Posterior vena cava (tissue), 2 donors: Measurements from ENCODE around the gene LBX2. TPM values are rescaled to one million over a fixed set of nuclear protein-coding genes. Genes with fewer than 3 reads are reported as not detected.
"Not testable (repeated sequence)": the region's sequence is repeated elsewhere in the genome, so short reads cannot be mapped to it uniquely, and the experiment has no call there.

ENCODE experiments used
- DNase-seq: peaks from one replicate; pipeline ENCODE4 v3.0.0-alpha.2; 2020; ENCODE audit warnings: low spot score
- intact Hi-C, 2 donors: fragments of 100-400 bp; cut with DNase I; formaldehyde crosslinking; loops; one replicate each; pipeline versions ENCODE4 v1.14.1 to v1.14.2; 2022 to 2023
- total RNA-seq, 2 donors: library from RNA; stranded (reverse); fragmentation: NEBNext Ultra II Directional; extraction: Animal tissue kit (Norgen Biotek cat#: 25700); gene quantifications; one replicate each; pipeline ENCODE4 v1.2.1, GENCODE V29; 2021
- donor health status: DM: yes; HTN: yes; CAD: no.
- donor health status: DM: yes; HTN: yes; CAD: no.

The LBX2 gene
- total RNA-seq, 2 donors from 2014 or later: 1.5 TPM; not detected in 1

DNA sequence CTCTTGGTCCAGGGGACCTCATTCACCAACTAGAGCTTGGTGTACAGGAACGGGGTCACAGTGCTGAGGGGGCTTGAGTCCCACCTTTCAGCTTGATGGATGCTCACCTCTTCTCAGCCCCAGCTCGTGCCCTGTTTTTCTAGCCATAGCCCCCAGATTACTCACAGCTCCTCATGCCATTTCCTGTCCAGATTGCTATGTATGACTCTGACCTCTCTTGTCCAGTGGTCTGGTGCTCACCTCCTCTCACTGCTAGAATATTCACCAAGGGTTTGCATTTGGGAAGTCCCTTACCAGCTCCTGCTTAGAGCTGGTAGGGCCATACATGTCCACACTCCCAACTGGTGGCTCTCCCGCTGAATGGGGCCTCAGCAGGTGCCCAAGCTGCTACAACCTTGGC, 5.9 kb downstream of the LBX2 start:
- intact Hi-C loops: no loop called here
- DNase-seq: peak; percentile 29

- intact Hi-C loops: no loop called here
- peak; percentile 54 for DNase-seq
These were observed 7.5 kb downstream of the LBX2 start for GRCh38 chr2:74491648-74492544.

DNA sequence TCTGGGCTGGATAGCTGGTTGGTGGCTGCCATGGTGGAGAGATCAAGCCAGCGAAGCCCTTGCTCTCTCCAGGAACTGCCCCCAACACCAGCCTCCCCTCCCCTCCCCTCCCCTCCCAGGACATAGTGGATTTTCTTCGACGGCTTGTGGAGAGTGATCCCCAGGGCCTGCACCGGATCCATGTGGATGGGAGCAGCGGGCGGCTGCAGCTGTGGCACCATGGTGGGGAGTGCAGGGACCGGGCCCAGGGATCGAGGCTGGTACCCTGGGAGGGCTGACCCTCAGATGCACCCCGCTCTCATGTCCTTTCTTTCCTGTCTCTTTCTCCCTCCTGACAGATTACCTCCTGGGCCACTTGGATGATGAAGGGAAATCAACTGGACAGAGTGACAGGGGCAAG, 9.5 kb downstream of the LBX2 start:
- peak; percentile 69 for DNase-seq
- intact Hi-C loops: no loop called here

DNA sequence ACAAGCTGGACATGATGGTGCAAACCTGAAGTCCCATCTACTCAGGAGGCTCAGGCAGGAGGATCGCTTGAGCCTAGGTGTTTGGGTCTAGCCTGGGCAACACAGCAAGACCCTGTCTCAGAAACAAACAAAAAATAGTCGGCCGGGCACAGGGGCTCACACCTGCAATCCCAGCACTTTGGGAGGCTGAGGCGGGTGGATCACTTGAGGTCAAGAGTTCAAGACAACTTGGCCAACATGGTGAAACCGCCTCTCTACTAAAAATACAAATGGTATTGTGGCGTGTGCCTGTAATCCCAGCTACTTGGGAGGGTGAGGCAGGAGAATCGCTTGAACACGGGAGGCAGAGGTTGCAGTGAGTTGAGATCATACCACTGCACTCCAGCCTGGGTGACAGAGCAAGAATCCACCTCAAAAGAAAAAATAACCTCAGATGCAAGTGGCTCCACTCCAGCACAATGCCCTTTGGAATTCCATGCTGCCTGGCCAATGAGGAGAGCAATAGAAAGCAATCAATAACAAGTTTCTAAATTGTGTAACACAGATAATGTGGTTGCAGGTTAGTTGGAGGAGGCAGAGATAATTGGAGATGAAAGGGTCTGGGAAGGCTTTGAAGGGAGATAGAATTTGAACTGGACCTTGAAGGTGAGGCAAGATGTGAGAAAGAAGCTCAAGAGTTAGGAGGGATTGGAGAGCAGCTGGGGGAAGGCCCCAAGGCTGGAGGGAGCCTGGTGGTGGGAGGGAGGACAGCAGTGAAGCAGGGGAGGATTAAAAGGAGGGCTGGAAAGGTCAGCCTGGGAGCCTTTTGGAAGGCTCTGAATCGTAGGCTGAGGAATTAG, 10.5 kb downstream of the LBX2 start:
- DNase-seq: peak; percentile 22
- intact Hi-C loops: no loop called here

DNA sequence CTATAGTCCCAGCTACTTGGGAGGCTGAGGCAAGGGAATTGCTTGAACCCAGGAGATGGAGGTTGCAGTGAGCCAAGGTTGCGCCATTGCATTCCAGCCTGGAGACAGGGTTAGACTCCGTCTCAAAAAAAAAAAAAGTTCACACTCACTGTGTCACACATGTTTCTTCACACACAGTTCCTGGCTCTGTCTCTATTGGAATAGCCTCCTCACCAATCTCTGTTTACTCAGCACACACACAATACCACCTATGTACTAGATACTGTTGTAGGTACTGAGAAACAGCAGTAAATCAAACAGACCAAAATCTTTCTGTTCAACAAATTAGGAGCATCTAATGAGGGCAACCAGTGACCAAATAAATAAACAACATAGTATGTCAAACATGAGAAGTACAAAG, 13.3 kb downstream of the LBX2 start:
- no peak for DNase-seq
- intact Hi-C loops: no loop called here

DNA sequence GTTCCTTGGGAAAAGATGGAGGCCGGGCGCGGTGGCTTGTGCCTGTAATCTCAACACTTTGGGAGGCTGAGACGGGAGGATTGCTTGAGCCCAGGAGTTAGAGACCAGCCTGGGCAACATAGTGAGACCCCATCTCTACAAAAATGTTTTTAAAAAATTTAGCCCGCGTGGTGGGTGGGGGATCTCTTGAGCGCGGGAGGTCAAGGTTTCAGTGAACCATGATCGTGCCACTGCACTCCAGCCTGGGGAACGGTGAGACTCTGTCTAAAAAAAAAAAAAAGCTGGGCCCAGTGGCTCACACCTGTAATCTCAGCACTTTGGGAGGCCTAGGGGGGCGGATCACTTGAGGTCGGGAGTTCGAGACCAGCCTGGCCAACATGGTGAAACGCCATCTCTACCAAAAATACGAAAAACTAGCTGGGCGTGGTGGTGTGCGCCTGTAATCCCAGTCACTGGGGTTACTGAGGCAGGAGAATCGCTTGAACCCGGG, 15.7 kb downstream of the LBX2 start:
- intact Hi-C loops: loop anchor here (5.0 kb wide), 2 partner anchors 99 to 104 kb away; no protein-coding TSS in a partner anchor
- not testable (repeated sequence) for DNase-seq

DNA sequence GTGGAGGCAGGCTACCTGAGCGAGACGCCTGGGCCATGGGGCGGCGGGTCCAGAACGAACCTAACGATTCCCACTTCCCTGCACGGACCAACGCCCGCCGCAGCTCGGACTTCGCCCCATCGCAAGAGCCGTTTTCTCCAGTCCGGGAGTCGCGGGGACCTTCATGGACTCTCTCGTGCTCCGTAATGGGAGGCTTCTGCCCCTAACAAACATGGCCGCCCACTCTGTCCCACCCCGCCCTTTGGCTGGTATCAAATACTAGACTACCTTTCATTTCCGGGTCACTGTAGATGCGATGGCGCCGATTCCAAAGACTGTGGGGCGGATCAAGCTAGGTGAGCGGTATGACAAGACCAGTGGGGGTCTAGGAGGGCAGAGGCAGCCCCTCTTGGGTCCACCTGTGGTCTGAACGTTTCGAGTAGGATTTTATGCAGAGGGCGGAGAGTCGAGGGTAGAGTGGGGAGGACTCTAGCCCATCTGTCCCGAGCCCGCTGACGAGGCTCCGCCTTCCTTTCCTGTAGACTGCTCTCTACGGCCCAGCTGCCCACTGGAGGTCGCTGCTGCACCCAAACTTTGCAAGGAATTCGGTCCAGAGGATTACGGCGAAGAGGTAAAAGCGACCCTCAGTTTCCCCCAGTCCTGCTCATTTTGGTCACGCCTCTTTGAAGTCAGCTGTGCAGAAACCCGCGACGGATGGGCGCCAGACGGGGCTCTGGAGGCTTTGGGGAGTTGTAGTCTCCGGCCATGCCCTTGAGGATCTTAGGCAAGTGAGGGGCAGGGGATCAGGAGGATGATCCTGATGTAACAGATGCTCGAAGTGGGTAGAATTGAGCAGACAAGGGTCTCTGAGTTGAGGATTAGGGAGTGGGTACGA, 16.4 kb downstream of the LBX2 start, which contains the start of the genes CCDC142 and TTC31:
Gene CCDC142, minus strand, starts transcription at position 198 of the 874 bp plus-strand sequence. Its CDS starts 161 bp downstream, at position 37.
Gene TTC31, plus strand, starts transcription at position 281 of the 874 bp plus-strand sequence. Its CDS starts 15 bp downstream, at position 296.
- peak; percentile 99 for DNase-seq
- intact Hi-C loops: loop anchor here (5.0 kb wide), 2 partner anchors 99 to 104 kb away; no protein-coding TSS in a partner anchor

GRCh38 chr2:74481961-74482800, 17.2 kb downstream of the LBX2 start:
- peak; percentile 91 for DNase-seq
- intact Hi-C loops: loop anchor here (5.0 kb wide), 2 partner anchors 100 to 105 kb away; no protein-coding TSS in a partner anchor

GRCh38 chr2:74481431-74481830, 18.0 kb downstream of the LBX2 start:
- DNase-seq: no peak
- intact Hi-C loops: loop anchor here (5.0 kb wide), 2 partner anchors 101 to 106 kb away; no protein-coding TSS in a partner anchor

DNA sequence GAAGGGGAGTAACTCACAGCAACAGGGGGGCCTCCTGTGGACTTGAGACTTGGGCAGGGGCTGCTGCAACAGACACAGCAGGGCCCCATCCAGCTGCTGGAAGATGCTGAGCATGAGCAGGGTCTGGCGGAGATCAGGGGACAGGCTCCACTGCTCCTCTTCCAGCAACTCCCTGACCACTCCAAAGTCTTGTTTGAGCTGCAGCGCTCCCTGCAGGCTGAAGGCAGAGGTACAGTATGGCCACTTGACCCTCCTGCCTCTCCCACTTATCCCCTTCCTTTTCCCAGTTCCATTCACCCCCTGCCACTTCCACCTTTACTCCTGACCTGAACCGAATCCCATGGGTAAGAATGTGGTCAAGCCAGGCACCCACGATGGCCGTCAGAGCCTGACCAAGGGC, 24.5 kb downstream of the LBX2 start:
- intact Hi-C loops: no loop called here
- peak; percentile 58 for DNase-seq

- intact Hi-C loops: no loop called here
These were observed 24.9 kb downstream of the LBX2 start for GRCh38 chr2:74474481-74474880.

GRCh38 chr2:74472945-74473258, 26.5 kb downstream of the LBX2 start:
- no peak for DNase-seq
- intact Hi-C loops: no loop called here

More at GRCh38 chr2:74474481-74474880, 24.9 kb downstream of the LBX2 start:
- DNase-seq: peak; percentile 76

- intact Hi-C loops: no loop called here
- peak; percentile 98 for DNase-seq
These were observed 27.1 kb downstream of the LBX2 start, which contains the start of gene MRPL53 for GRCh38 chr2:74472086-74472944. Gene MRPL53, minus strand, starts transcription at chr2:74472680. Its CDS starts 20 bp downstream, at chr2:74472660.

DNA sequence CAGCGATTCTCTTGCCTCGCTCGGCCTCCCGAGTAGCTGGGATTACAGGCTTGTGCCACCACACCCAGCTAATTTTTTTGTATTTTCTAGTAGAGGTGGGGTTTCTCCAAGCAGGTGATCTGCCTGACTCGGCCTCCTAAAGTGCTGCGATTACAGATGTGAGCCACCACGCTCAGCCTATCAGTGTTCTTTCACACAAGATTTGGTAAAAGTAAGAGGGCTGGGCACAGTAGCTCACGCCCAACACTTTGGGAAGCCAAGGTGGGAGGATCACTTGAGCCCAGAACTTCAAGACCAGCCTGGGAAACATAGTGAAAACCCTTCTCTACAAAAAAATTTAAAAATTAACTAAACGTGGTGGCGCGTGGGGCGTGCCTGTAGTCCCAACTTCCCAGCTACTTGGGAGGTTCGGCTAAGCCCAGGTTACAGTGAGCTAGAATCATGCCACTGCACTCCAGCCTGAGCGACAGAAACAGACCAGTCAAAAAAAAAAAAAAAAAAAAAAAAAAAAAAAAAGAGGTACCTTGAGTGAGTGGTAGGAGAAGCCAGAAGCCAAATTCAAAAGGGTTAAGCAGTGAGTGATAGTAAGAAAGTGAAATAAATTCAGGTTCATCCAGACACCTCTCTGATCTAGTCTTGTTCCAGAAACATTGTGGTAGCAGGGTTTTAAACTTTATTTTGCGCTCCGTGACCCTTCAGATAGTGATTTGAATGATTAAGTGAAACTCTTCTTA, 27.9 kb downstream of the LBX2 start:
- intact Hi-C loops: no loop called here
- peak; percentile 38 for DNase-seq

- intact Hi-C loops: not testable (repeated sequence)
- peak; percentile 47 for DNase-seq
These were observed 28.7 kb downstream of the LBX2 start for GRCh38 chr2:74470742-74471141.

DNA sequence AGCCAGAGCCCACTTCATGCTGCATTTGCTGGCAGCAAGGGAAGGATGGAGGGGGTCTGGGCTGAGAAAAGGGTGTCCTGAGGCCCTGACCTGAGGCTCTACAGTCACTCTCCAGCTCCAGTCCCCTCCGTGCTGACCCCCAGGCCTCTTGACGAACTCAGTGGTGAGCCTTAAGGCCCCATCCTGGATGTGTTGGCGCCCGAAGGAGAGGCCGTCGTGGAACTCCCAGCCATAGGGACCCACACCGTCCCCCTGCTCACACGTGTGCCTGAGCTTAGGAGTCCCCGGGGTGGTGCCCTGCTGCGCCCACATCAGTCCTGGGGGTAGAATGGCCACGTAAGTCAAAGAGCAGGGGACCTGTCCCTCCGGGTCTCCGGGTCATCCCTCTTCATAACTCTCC, 35.0 kb downstream of the LBX2 start:
- DNase-seq: no peak
- intact Hi-C loops: no loop called here
